NCI-H226 (cell line): Measurements from ENCODE around the gene CHIA.

Experiments used
- DNase-seq: peaks from one replicate; pipeline ENCODE4 v3.0.0-alpha.2; 2015

CHIA gene

GRCh38 chr1:111369645-111370044 is 79.0 kb downstream of the CHIA start:
- DNase-seq, result no peak
